SH-SY5Y (cell line): ENCODE measurements around the gene TST.

Experiments used
- GATA2 ChIP-seq: IDR thresholded peaks from 2 replicates; pipeline ENCODE4 v1.6.1; 2011; ENCODE audit warnings: mild to moderate bottlenecking, low read depth, low read length
- GATA3 ChIP-seq: IDR thresholded peaks from 2 replicates; pipeline ENCODE4 v1.6.1; 2011; ENCODE audit warnings: low read depth, mild to moderate bottlenecking, low read length, moderate library complexity

DNA sequence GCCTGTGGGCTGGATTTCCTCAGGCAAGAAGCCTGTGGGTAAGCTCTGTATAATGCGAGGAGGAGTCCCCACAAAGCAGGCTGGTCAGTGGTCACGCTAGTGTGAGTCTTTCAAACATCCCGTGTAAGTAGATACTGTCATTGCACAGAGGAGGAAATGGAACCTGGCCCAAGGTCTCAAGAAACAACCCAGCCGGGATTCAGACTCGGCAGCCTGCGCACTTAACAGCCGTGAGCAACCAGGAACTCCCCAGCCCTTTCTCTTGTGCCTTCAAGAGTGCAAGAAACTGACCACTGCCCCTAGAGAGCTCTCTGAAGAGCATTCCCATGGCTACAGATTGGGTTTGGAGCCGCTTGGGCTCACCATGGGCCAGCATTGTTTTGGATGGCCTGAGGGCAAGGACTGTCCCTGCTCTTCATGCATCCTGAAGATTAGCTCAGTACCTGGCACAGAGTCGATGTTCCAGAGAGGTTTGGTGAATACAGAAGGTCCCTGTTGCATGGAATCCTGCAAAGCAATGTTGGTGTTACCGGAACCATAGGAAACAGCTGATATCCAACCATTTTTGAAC lies 6.3 kb upstream of the TST start:
- no peak for TF ChIP-seq GATA3
- no peak for TF ChIP-seq GATA2
